ENCODE data around the gene TJP1.
"Not testable (repeated sequence)": the region's sequence is repeated elsewhere in the genome, so short reads cannot be mapped to it uniquely, and the experiment has no call there.

TJP1 gene

DNA sequence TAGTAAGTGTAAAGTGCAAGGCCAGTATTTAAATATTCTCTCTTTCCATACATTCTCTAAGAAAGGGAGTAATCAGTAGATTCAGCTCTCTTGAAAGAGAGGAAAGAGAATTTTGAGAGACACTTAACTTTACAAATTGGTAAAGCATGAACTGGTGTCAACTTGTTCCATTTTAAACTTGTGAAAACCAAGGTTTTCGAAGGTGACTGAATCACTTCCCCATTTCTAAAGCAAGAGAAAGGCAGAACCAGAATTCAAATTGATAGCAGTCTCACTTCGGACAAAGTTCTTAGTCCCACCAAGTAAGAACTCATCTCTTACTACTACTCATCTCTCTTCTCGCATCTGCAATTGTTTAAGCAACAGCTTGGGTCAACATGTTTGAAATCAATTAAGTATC lies 22.4 kb downstream of the TJP1 start:
- no peak for DNase-seq

GRCh38 chr15:29795610-29796009 lies 26.7 kb downstream of the TJP1 start:
- DNase-seq, result no peak

- no peak for DNase-seq
These were observed 29.7 kb downstream of the TJP1 start for GRCh38 chr15:29792426-29793159.

DNA sequence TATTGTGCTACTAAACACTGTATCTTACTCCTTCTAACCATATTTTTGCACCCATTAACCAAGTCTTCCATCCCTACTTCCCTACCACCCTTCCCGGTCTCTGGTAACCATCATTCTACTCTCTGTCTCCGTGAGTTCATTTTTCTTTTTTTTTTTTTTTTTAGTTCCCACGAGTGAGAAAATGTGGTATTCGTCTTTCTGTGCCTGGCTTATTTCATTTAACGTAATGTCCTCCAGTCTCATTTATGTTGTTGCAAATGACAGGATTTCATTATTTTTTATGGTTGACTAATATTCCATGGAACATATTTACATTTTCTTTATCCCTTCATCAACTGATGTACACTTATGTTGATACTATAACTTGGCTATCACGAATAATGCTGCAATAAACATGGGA lies 31.7 kb downstream of the TJP1 start:
- DNase-seq, result no peak

- no peak for DNase-seq
These were observed 32.4 kb downstream of the TJP1 start for GRCh38 chr15:29789871-29790270.

DNA sequence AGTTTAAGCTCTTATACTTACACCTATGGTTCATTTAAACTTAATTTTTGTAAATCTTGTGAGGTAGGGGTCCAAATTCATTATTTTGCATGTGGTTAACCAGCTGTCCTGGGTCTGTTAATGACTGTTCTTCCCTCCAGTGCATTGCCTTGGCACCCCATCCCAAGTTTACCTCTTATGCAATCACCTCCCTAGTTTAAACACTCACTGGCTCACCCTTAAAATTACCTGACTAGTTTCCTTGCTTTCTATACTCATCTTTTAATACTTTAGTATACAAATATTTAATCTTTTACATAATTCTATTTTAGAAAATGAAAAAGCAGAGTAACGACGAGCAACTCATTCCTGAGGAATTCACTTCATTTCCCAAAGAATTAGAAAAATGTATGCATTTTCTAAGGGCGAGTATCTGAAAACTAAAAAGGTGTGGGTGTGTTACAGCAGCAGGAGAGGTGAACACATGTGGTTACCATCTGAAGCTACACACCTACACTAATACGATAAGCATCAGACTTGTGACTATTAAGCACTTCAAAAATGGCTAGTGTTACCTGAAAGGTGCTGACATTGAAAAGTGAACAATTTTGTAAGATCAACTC lies 33.7 kb downstream of the TJP1 start:
- DNase-seq, result no peak

DNA sequence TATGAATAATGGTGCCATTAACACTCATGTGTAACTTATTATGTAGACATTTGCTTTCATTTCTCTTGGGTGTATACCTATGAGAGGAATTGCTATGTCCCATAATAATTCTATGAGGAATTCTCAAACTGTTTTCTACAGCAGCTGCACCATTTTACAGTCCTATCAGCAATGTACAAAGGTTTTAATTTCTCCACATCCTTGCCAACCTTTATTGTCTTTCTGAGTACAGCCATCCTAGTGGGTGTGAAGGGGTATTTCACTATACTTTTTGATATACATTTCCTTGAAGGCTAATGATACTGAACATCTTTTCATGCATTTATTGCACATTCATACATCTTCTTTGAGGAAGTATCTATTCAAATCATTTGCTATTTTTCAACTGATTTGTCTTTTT lies 34.5 kb downstream of the TJP1 start:
- no peak for DNase-seq

GRCh38 chr15:29785642-29786041 lies 36.6 kb downstream of the TJP1 start:
- DNase-seq, result no peak

GRCh38 chr15:29785136-29785535 lies 37.1 kb downstream of the TJP1 start:
- no peak for DNase-seq

- DNase-seq, result no peak
These were observed 37.9 kb downstream of the TJP1 start for GRCh38 chr15:29784413-29784812.

DNA sequence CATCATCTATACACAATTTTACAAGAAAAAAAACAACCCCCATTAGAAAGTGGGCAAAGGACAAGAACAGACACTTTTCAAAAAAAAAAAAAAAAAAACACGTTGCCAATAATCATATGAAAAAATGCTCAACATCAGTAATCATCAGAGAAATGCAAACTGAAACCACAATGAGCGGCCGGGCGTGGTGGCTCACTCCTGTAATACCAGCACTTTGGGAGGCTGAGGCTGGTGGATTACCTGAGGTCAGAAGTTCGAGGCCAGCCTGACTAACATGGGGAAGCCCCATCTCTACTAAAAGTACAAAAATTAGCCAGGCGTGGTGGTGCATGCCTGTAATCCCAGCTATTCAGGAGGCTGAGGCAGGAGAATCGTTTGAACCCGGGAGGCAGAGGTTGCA lies 39.5 kb downstream of the TJP1 start:
- not testable (repeated sequence) for DNase-seq

DNA sequence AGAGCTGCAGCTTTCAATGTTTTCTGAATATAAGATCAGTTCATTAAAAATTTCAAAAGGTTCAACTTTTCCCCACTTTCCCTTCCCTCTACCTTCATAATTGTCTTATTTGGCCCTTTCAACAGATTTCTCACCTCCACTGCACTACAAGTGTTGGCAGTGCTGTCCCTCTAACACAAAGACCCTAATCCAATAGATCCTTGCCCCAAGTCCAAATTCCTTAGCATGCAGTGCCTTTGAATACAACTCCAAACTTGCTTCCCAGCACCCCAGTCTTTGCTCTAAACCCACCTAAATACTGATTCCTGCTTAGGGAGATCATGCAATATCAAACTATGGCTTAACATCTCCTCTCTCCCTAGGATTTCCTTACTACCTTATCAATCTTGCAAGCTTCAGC lies 43.9 kb downstream of the TJP1 start:
- DNase-seq, result no peak

DNA sequence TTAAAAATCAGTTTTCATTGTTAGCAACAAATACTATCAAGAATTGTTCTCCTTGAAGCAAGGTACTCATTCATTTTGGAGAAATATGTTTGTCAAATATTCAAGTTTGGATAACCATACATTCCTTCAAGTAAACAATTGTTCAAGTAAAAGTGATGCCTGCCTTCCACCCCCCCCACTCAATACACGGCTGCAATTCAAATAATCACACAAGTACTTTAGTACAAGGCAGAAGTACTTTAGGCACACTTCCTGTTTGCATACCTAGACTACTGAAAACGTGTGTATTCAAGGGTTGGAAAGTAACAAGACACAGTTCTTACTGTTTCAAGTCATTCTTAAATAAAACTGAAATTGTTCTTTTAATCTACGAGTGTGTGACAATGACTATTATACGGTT lies 45.4 kb downstream of the TJP1 start:
- DNase-seq, result no peak

DNA sequence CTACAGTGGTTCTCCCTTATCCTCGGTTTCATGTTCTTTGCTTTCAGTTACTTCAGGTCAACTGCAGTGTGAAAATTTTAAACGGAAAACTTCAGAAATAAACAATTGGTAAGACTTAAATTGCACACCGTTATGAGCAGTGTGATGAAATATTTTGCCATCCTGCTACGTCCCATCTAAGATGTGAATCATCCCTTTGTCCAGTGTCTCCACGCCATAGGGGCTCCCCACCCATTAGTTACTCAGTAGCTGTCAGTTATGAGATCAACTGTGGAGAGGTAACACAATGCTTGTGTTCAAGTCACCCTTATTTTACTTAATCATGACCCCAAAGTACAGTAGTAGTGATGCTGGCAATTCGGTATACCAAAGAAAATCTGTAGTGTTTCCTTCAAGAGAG lies 47.4 kb downstream of the TJP1 start:
- no peak for DNase-seq

- no peak for DNase-seq
These were observed 48.5 kb downstream of the TJP1 start for GRCh38 chr15:29773816-29774215.

GRCh38 chr15:29773000-29773399 lies 49.3 kb downstream of the TJP1 start:
- no peak for DNase-seq

DNA sequence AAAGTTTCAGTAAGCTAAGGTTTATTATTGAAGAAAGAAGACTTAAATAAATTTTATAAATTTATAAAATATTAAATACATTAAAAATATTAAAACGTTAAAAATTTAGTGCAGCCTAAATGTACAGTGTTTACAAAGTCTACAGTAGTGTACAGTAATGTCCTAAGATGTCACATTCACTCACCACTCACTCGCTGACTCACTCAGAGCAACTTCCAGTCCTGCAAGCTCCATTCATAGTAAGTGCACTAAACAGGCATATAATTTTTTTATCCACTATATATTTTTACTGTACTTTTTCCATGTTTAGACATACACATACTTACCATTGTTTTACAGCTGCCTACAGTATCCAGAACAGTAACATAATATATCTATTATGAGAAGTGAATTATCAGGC lies 51.5 kb downstream of the TJP1 start:
- no peak for DNase-seq

GRCh38 chr15:29765898-29766527 lies 56.3 kb downstream of the TJP1 start:
- DNase-seq, result no peak

- DNase-seq, result no peak
These were observed 56.9 kb downstream of the TJP1 start for GRCh38 chr15:29765234-29765841.

GRCh38 chr15:29759596-29759995 lies 62.7 kb downstream of the TJP1 start:
- no peak for DNase-seq

DNA sequence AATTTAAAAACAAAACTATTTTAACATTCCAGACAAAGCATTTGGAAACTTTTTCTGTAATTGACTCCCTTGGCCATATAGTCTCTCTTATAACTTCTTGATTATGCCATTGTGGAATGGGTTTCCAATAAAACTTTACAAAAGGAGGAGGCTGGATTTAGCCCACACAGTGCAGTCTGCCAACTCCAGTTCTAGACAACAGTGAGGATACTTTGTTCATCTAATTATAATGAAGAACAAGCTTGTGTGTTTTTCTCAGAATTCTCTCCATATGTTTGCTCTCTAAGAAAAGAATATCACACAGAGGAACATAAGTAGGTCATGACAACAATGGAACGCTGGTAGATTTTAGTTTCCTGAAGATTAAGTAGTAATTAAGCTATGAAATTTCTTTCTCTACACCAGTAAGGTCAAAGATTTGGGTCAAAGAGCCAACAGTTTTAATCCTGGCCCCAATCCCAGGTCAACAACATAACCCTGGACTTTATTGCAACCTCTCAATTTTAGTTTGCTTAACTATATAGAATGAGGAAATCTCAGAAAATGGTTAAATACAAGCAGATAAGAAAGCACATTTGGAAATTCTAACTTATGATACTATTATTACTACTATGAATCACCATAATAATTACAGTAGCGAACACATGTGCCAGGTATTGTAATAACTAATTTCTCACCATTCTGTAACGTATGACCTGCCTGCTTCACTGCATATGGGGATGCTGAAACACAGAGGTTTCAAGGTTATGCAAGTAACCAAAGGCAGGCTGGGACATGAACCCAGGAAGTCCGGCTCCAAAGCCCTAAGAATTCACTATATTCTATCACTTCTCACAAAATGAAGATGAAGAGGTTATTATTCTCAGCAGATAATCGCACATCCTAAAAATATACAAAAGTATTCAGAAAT lies 65.7 kb downstream of the TJP1 start:
- no peak for DNase-seq

- DNase-seq, result not testable (repeated sequence)
These were observed 68.3 kb downstream of the TJP1 start for GRCh38 chr15:29754009-29754408.

DNA sequence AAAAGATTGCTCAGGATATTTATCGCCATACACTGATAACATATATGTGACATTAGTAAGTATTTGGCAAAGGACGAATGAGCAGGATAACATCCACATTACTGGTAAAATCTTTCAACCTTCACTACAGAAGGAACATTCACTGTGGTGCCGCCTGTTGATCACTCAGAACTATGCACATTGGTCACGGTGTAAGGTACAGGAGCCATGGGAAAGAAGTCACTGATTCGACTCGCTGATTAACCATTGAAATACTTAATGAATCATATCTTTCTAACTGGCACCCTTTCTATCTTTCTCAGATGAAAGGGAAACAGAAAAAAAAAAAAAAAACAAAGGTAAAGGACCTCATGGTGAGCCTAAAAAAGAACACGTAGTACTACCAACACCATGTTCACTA lies 68.8 kb downstream of the TJP1 start:
- no peak for DNase-seq

All from NCI-H526 (cell line).